ENCODE measurements around the gene MAP4K3. TPM values are rescaled to one million over a fixed set of nuclear protein-coding genes. Genes with fewer than 3 reads are reported as not detected.

Gene MAP4K3
- total and polyA plus RNA-seq, 10 of the 15 experiments (the other 5 are each of a cell fraction or from before 2014, with no cell fraction given): 0.04 to 0.95 (median 0.21) TPM; not detected in 1

DNA sequence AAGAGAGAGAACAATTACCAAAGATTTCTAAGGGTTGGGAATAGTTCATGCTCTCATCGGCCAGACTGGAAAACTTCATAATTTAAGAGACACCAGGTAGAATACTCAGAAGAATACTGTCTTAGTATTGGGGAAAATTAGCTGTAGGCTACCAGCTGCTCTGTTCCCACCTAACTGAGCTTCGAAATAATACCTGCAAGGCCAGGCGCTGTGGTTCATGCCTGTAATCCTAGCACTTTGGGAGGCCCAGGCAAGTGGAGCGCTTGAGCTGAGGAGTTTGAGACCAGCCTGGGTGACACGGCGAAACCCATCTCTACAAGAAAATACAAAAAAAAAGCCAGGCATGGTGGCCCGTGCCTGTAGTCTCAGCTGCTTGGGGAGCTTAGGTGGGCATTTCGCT lies 35.8 kb downstream of the MAP4K3 start (continued):
- no peak for TF ChIP-seq CUX1 (IDR thresholded peaks at IDR 0.05; ENCODE audit: insufficient replicate concordance, low read depth, low read length)
- no peak for TF ChIP-seq RELA (IDR thresholded peaks at IDR 0.05; ENCODE audit: borderline replicate concordance, partially characterized antibody)
- no peak for TF ChIP-seq JUNB (IDR thresholded peaks at IDR 0.05)
- TF ChIP-seq HDGF (IDR thresholded peaks at IDR 0.05): no peak
- no peak for TF ChIP-seq RELB (IDR thresholded peaks at IDR 0.05; ENCODE audit: low read depth)

DNA sequence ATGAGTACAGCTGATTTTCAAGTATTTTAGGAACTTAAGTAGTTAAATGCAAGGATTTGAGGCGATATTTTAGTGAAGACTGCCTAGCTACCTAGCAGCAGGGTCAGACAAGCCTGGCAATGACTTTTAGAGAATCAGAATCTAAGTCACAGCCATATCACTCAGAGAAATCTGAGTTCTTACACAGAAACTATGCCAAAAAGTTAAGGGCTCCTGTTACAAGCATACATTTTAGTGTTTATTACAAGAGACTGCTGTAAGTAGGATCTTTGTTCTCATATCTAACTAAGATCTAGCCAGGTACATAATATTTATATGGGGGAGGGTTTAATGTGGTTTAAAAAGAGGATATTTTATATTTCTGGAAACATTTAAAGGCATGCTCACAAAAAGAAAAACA lies 37.5 kb downstream of the MAP4K3 start:
- CTCF ChIA-PET: interaction anchor here (1.5 kb wide), 1 partner anchor 22 kb away, joined by 4 read pairs; no protein-coding TSS in a partner anchor

More for the DNA sequence above, 37.5 kb downstream of the MAP4K3 start:
- FAIRE-seq (no peak), ATAC-seq (no peak), DNase-seq (ENCODE audit: low read depth, low spot score) (no peak)
- no peak overlapping the region for H3K9ac ChIP-seq (ENCODE audit: control insufficient read depth, insufficient read depth, low read length)
- no peaks in the 10 kb centered on the region; the same call in 1 of the 2 replicates for H3K79me2 ChIP-seq (ENCODE audit: control insufficient read depth, insufficient read depth, low read length)
- H3K9me3 ChIP-seq (replicated peaks; ENCODE audit: control insufficient read depth, insufficient read depth, low read length): no peaks in the 10 kb centered on the region
- intact Hi-C loops (cut with micrococcal nuclease; ENCODE audit: unreplicated experiment): no loop called here
- H3K27me3 ChIP-seq (replicated peaks in 1 of 2; ENCODE audit: control insufficient read depth in 2 of 2, insufficient read depth in 2 of 2, low read length in 1 of 2): no peaks in the 10 kb centered on the region; a peak in 1 of 4 replicates
- H4K20me1 ChIP-seq (ENCODE audit: control insufficient read depth, insufficient read depth): no peaks in the 10 kb centered on the region
- H2AFZ ChIP-seq (ENCODE audit: control insufficient read depth, low read depth, low read length): no peak overlapping the region
- POLR2A ChIA-PET: no interaction called here
- no peak overlapping the region for H3K4me2 ChIP-seq (ENCODE audit: control insufficient read depth, insufficient read depth)
- BruUV-seq (replicated peaks): no TSS peak
- in situ Hi-C loops (cut with MboI): no loop called here
- SMC1A ChIA-PET (ENCODE audit: uncharacterized antibody, unreplicated experiment): interaction anchor here (1.1 to 1.2 kb wide), 2 partner anchors 9 to 12 kb away, joined by 3 to 4 read pairs; no protein-coding TSS in a partner anchor
- whole genome bisulfite sequencing (ENCODE audit: insufficient coverage, insufficient replicate concordance, low lambda C conversion rate, missing lambda C conversion rate): 100% methylated on average over 1 of the region's 1 CpG
- TF ChIP-seq CREB1 (IDR thresholded peaks at IDR 0.05; ENCODE audit: low read depth) (no peak), SIN3A (IDR thresholded peaks at IDR 0.05; ENCODE audit: low read depth, low read length) (no peak)
- peaks cover 4% of the 10 kb centered on the region; the same call in 1 of the 2 replicates for H3K4me1 ChIP-seq (ENCODE audit: control insufficient read depth, insufficient read depth, low read length)
- H3K36me3 ChIP-seq (ENCODE audit: control insufficient read depth in 2 of 2, insufficient read depth in 2 of 2, low read length in 1 of 2): no peaks in the 10 kb centered on the region
- no peak overlapping the region for H3K27ac ChIP-seq (ENCODE audit: control insufficient read depth, insufficient read depth)
- no peak overlapping the region for H3K4me3 ChIP-seq
- RAD21 ChIA-PET (ENCODE audit: unreplicated experiment): no interaction called here
